GM18870 (cell line): ENCODE results near the gene IL9.
A peak's percentile ranks its signal among the peaks of the same experiment; 100 is the strongest.

ENCODE experiments used
- ATAC-seq: cut with Tn5 transposase; IDR thresholded peaks from one replicate; pipeline ENCODE4 v1.9.1; 2021; ENCODE audit warnings: moderate library complexity; ENCODE audit not compliant: unreplicated experiment

IL9 gene

GRCh38 chr5:135891791-135892190 lies 3.9 kb downstream of the IL9 start:
- ATAC-seq, result no peak

- ATAC-seq, result no peak
Observed at GRCh38 chr5:135891268-135891667, 4.4 kb downstream of the IL9 start.

GRCh38 chr5:135890867-135891266 lies 4.8 kb downstream of the IL9 start:
- peak; percentile 77 for ATAC-seq

GRCh38 chr5:135890296-135890695 lies 5.3 kb downstream of the IL9 start:
- ATAC-seq, result no peak

- ATAC-seq, result no peak
Observed at GRCh38 chr5:135887881-135888614, 7.6 kb downstream of the IL9 start.

- ATAC-seq, result peak; percentile 83
Observed at GRCh38 chr5:135887447-135887864, 8.2 kb downstream of the IL9 start.

GRCh38 chr5:135886136-135886535 lies 9.5 kb downstream of the IL9 start:
- ATAC-seq, result no peak

GRCh38 chr5:135885031-135885430 lies 10.6 kb downstream of the IL9 start:
- ATAC-seq, result no peak

- no peak for ATAC-seq
Observed at GRCh38 chr5:135883441-135883840, 12.2 kb downstream of the IL9 start.

GRCh38 chr5:135883026-135883425 lies 12.6 kb downstream of the IL9 start:
- ATAC-seq, result no peak

GRCh38 chr5:135881819-135882218 lies 13.8 kb downstream of the IL9 start:
- ATAC-seq, result no peak

GRCh38 chr5:135881244-135881643 lies 14.4 kb downstream of the IL9 start:
- no peak for ATAC-seq

- no peak for ATAC-seq
Observed at GRCh38 chr5:135880801-135881200, 14.8 kb downstream of the IL9 start.

GRCh38 chr5:135880278-135880677 lies 15.4 kb downstream of the IL9 start:
- ATAC-seq, result no peak

GRCh38 chr5:135879591-135879990 lies 16.1 kb downstream of the IL9 start:
- no peak for ATAC-seq

GRCh38 chr5:135878156-135878620 lies 17.5 kb downstream of the IL9 start:
- ATAC-seq, result no peak

GRCh38 chr5:135877570-135878155 lies 18.0 kb downstream of the IL9 start:
- ATAC-seq, result no peak

- no peak for ATAC-seq
Observed at GRCh38 chr5:135876146-135876545, 19.5 kb downstream of the IL9 start.

GRCh38 chr5:135875567-135875966 lies 20.1 kb downstream of the IL9 start:
- ATAC-seq, result no peak

- ATAC-seq, result no peak
Observed at GRCh38 chr5:135874461-135874860, 21.2 kb downstream of the IL9 start.

GRCh38 chr5:135873831-135874230 lies 21.8 kb downstream of the IL9 start:
- no peak for ATAC-seq

GRCh38 chr5:135871268-135871915 lies 24.2 kb downstream of the IL9 start:
- no peak for ATAC-seq
